PC-9 (cell line): ENCODE data around the gene NXPH1.

Source experiments
- EZH2 ChIP-seq: fragments of 200-600 bp; sonication (generic); IDR thresholded peaks from 2 replicates; pipeline ENCODE4 v1.8.0; 2017; ENCODE audit warnings: antibody characterized with exemption, low read depth
- TF ChIP-seq, protein P1 (sequence below): fragments of 200-600 bp; sonication (generic); conservative IDR thresholded peaks from 2 replicates; pipeline ENCODE4 v1.6.1; 2017; ENCODE audit warnings: mixed run types, antibody characterized with exemption, mild to moderate bottlenecking, moderate library complexity

DNA sequence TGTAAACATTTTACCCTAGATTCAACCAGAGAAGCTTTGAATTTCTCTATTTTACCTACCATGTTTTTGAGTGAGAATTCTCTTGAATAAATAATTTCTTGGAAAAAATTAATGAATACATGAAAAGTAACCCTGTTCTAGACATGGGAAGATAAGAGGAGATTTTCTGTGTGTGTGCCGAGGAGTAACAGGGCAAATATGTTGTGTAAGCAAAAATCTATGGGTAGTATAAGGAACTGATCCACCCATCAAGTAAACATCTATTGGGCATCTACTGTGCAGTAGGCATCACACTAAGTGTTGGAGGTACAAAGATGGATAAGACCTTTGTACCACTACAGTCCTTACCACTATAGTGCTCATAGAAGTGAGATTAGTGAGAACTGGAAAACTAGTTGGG is 8.2 kb upstream of the NXPH1 start:
- TF ChIP-seq, protein P1, sequence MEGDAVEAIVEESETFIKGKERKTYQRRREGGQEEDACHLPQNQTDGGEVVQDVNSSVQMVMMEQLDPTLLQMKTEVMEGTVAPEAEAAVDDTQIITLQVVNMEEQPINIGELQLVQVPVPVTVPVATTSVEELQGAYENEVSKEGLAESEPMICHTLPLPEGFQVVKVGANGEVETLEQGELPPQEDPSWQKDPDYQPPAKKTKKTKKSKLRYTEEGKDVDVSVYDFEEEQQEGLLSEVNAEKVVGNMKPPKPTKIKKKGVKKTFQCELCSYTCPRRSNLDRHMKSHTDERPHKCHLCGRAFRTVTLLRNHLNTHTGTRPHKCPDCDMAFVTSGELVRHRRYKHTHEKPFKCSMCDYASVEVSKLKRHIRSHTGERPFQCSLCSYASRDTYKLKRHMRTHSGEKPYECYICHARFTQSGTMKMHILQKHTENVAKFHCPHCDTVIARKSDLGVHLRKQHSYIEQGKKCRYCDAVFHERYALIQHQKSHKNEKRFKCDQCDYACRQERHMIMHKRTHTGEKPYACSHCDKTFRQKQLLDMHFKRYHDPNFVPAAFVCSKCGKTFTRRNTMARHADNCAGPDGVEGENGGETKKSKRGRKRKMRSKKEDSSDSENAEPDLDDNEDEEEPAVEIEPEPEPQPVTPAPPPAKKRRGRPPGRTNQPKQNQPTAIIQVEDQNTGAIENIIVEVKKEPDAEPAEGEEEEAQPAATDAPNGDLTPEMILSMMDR: no peak
- no peak for TF ChIP-seq EZH2
